Measurements from ENCODE around the gene MATN1.

MATN1 gene

DNA sequence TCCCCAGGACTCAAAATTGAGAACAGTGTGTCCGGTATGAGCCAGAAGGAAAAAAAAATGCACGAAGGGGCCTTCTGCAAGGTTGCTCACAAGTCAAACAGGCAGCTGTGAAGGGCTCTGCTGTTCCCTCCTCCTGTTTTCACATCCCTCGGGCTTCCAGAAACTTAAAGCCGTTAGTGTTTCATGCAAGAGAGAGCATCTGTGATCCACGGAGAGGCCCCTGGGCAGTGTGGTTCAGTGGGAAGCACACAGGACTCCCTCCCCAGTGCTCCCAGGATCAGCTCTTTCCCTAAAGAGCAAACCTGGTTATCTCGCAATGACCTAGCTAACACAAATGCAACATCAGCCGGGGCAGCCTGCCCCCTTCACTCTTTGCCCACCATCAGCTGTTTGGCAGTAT is 2.9 kb upstream of the MATN1 start:
- no peak overlapping the region for H3K14ac ChIP-seq (ENCODE audit: low read length)
- no peak overlapping the region for H3K18ac ChIP-seq (ENCODE audit: low read length)
- no peak overlapping the region for H3K27ac ChIP-seq (ENCODE audit: low read depth, low read length)
- no peak overlapping the region for H4K12ac ChIP-seq (ENCODE audit: low read depth, low read length)
- H2BK12ac ChIP-seq (ENCODE audit: low read length): no peak overlapping the region
- H3K9me3 ChIP-seq (ENCODE audit: insufficient read depth, low read depth, low read length): no peaks in the 10 kb centered on the region
- H3K4me2 ChIP-seq (ENCODE audit: low read length): no peak overlapping the region
- H3K23ac ChIP-seq (ENCODE audit: low read length): no peak overlapping the region
- WGBS (ENCODE audit: extremely low coverage, insufficient coverage, insufficient read length): no CpG with 5 or more reads among the region's 7 CpGs
- no peak overlapping the region for H3K9ac ChIP-seq (ENCODE audit: low read length)
- no peak overlapping the region for H2BK120ac ChIP-seq (ENCODE audit: insufficient read depth, low read length, poor library complexity)
- H3K4me3 ChIP-seq (ENCODE audit: low read depth, low read length): no peak overlapping the region
- no peak overlapping the region for H3K4ac ChIP-seq (ENCODE audit: low read depth, low read length)
- H3K4me1 ChIP-seq (ENCODE audit: control insufficient read depth in 1 of 2, insufficient read depth in 2 of 2, low read length in 2 of 2): peaks cover 4 to 5% of the 10 kb centered on the region in 2 experiments
- H4K91ac ChIP-seq (ENCODE audit: low read depth, low read length): no peak overlapping the region
- H3K27me3 ChIP-seq (ENCODE audit: insufficient read depth, low read length): no peaks in the 10 kb centered on the region
- DNase-seq: no peak
- H2BK5ac ChIP-seq (ENCODE audit: low read depth, low read length, poor library complexity): no peak overlapping the region
- H2AK5ac ChIP-seq (ENCODE audit: low read length): no peak overlapping the region
- H3K79me2 ChIP-seq (ENCODE audit: control insufficient read depth, insufficient read depth, low read length, poor library complexity): no peaks in the 10 kb centered on the region
- no peaks in the 10 kb centered on the region for H3K36me3 ChIP-seq (ENCODE audit: control insufficient read depth in 1 of 2, insufficient read depth in 2 of 2, low read length in 2 of 2)
- no peak overlapping the region for H4K8ac ChIP-seq (ENCODE audit: low read depth, low read length)
- H3K79me1 ChIP-seq (ENCODE audit: low read length): no peaks in the 10 kb centered on the region
- H2AFZ ChIP-seq (ENCODE audit: insufficient read depth, low read length, poor library complexity): no peak overlapping the region

GRCh38 chr1:30725450-30726095 is 2.2 kb upstream of the MATN1 start:
- H3K9ac ChIP-seq (ENCODE audit: low read length): no peak overlapping the region
- no peak overlapping the region for H3K27ac ChIP-seq (ENCODE audit: low read depth, low read length)
- no peak overlapping the region for H3K23ac ChIP-seq (ENCODE audit: low read length)
- WGBS (ENCODE audit: extremely low coverage, insufficient coverage, insufficient read length): no CpG with 5 or more reads among the region's 17 CpGs
- no peaks in the 10 kb centered on the region for H3K27me3 ChIP-seq (ENCODE audit: insufficient read depth, low read length)
- H2BK120ac ChIP-seq (ENCODE audit: insufficient read depth, low read length, poor library complexity): no peak overlapping the region
- no peak overlapping the region for H2BK5ac ChIP-seq (ENCODE audit: low read depth, low read length, poor library complexity)
- H2AFZ ChIP-seq (ENCODE audit: insufficient read depth, low read length, poor library complexity): no peak overlapping the region
- no peak overlapping the region for H4K8ac ChIP-seq (ENCODE audit: low read depth, low read length)
- H4K12ac ChIP-seq (ENCODE audit: low read depth, low read length): no peak overlapping the region
- no peak overlapping the region for H3K4ac ChIP-seq (ENCODE audit: low read depth, low read length)
- no peak overlapping the region for H3K14ac ChIP-seq (ENCODE audit: low read length)
- H3K18ac ChIP-seq (ENCODE audit: low read length): no peak overlapping the region
- H3K4me1 ChIP-seq (ENCODE audit: control insufficient read depth in 1 of 2, insufficient read depth in 2 of 2, low read length in 2 of 2): peaks cover 4 to 5% of the 10 kb centered on the region in 2 experiments
- H2AK5ac ChIP-seq (ENCODE audit: low read length): no peak overlapping the region
- H3K9me3 ChIP-seq (ENCODE audit: insufficient read depth, low read depth, low read length): no peaks in the 10 kb centered on the region
- no peak overlapping the region for H2BK12ac ChIP-seq (ENCODE audit: low read length)
- no peaks in the 10 kb centered on the region for H3K79me2 ChIP-seq (ENCODE audit: control insufficient read depth, insufficient read depth, low read length, poor library complexity)
- H3K4me2 ChIP-seq (ENCODE audit: low read length): no peak overlapping the region
- no peaks in the 10 kb centered on the region for H3K36me3 ChIP-seq (ENCODE audit: control insufficient read depth in 1 of 2, insufficient read depth in 2 of 2, low read length in 2 of 2)
- no peak for DNase-seq
- no peak overlapping the region for H3K4me3 ChIP-seq (ENCODE audit: low read depth, low read length)
- H3K79me1 ChIP-seq (ENCODE audit: low read length): no peaks in the 10 kb centered on the region
- H4K91ac ChIP-seq (ENCODE audit: low read depth, low read length): no peak overlapping the region

DNA sequence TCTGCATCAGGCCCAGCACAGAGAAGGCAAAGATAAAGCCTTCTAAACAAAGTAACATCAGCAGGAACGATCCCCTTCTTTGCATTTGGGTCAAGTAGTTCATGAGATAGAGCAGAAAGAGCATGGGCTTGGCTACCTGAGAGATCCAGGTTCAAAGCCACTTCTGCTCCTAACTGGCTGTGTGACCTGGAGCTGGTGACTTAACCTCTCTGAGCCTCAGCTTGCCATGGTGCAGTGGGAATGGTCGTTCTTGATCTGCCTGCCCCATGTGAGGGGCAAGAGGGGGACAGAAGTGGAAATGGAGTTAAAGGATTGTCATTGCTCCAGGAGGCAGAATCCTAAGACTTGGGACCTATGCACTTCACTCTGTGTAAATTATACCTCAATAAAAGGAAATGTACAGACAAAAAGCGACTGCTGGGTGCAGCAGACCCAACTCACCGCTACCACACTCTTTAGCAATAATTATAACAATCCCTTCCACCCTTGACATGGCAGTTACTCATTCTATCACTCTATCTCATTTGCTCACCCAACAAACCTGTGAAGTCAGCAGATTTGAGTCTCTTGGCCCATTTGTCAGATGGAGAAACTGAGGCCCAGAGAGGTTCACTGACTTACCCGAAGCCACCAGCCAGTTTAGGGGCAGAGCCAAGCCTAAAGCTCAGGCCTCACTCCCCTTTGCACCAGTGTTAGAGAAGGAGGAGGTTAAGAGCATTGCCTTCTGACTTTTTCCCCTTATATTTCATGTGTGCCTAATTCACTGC is 1.5 kb upstream of the MATN1 start:
- Histone ChIP-seq H2BK120ac (ENCODE audit: insufficient read depth, low read length, poor library complexity) (no peak overlapping the region), H2BK12ac (ENCODE audit: low read length) (no peak overlapping the region), H4K91ac (ENCODE audit: low read depth, low read length) (no peak overlapping the region), H4K8ac (ENCODE audit: low read depth, low read length) (no peak overlapping the region), H3K14ac (ENCODE audit: low read length) (no peak overlapping the region), H3K4ac (ENCODE audit: low read depth, low read length) (no peak overlapping the region), H2AK5ac (ENCODE audit: low read length) (no peak overlapping the region), H3K4me1 (ENCODE audit: control insufficient read depth in 1 of 2, insufficient read depth in 2 of 2, low read length in 2 of 2) (peaks cover 4 to 5% of the 10 kb centered on the region in 2 experiments), H3K9ac (ENCODE audit: low read length) (no peak overlapping the region), H2AFZ (ENCODE audit: insufficient read depth, low read length, poor library complexity) (no peak overlapping the region), H3K79me2 (ENCODE audit: control insufficient read depth, insufficient read depth, low read length, poor library complexity) (no peaks in the 10 kb centered on the region), H2BK5ac (ENCODE audit: low read depth, low read length, poor library complexity) (no peak overlapping the region), H3K36me3 (ENCODE audit: control insufficient read depth in 1 of 2, insufficient read depth in 2 of 2, low read length in 2 of 2) (no peaks in the 10 kb centered on the region), H3K9me3 (ENCODE audit: insufficient read depth, low read depth, low read length) (no peaks in the 10 kb centered on the region), H4K12ac (ENCODE audit: low read depth, low read length) (no peak overlapping the region), H3K4me2 (ENCODE audit: low read length) (no peak overlapping the region), H3K79me1 (ENCODE audit: low read length) (no peaks in the 10 kb centered on the region), H3K18ac (ENCODE audit: low read length) (no peak overlapping the region), H3K27me3 (ENCODE audit: insufficient read depth, low read length) (no peaks in the 10 kb centered on the region), H3K23ac (ENCODE audit: low read length) (no peak overlapping the region), H3K4me3 (ENCODE audit: low read depth, low read length) (no peak overlapping the region), H3K27ac (ENCODE audit: low read depth, low read length) (no peak overlapping the region)
- WGBS (ENCODE audit: extremely low coverage, insufficient coverage, insufficient read length): no CpG with 5 or more reads among the region's 5 CpGs
- DNase-seq: no peak

- no peak overlapping the region for H2BK5ac ChIP-seq (ENCODE audit: low read depth, low read length, poor library complexity)
- no peak overlapping the region for H3K14ac ChIP-seq (ENCODE audit: low read length)
- H4K12ac ChIP-seq (ENCODE audit: low read depth, low read length): no peak overlapping the region
- no peaks in the 10 kb centered on the region for H3K9me3 ChIP-seq (ENCODE audit: insufficient read depth, low read depth, low read length)
- no peak for DNase-seq
- no peak overlapping the region for H3K4ac ChIP-seq (ENCODE audit: low read depth, low read length)
- no peak overlapping the region for H2AFZ ChIP-seq (ENCODE audit: insufficient read depth, low read length, poor library complexity)
- H3K27ac ChIP-seq (ENCODE audit: low read depth, low read length): no peak overlapping the region
- H4K91ac ChIP-seq (ENCODE audit: low read depth, low read length): no peak overlapping the region
- H3K23ac ChIP-seq (ENCODE audit: low read length): no peak overlapping the region
- no CpG with 5 or more reads among the region's 2 CpGs for WGBS (ENCODE audit: extremely low coverage, insufficient coverage, insufficient read length)
- H3K9ac ChIP-seq (ENCODE audit: low read length): no peak overlapping the region
- no peak overlapping the region for H3K4me3 ChIP-seq (ENCODE audit: low read depth, low read length)
- H3K4me1 ChIP-seq (ENCODE audit: control insufficient read depth in 1 of 2, insufficient read depth in 2 of 2, low read length in 2 of 2): peaks cover 4 to 5% of the 10 kb centered on the region in 2 experiments
- no peak overlapping the region for H2BK12ac ChIP-seq (ENCODE audit: low read length)
- H3K79me1 ChIP-seq (ENCODE audit: low read length): no peaks in the 10 kb centered on the region
- H3K27me3 ChIP-seq (ENCODE audit: insufficient read depth, low read length): no peaks in the 10 kb centered on the region
- H2BK120ac ChIP-seq (ENCODE audit: insufficient read depth, low read length, poor library complexity): no peak overlapping the region
- H3K4me2 ChIP-seq (ENCODE audit: low read length): no peak overlapping the region
- no peak overlapping the region for H2AK5ac ChIP-seq (ENCODE audit: low read length)
- no peaks in the 10 kb centered on the region for H3K36me3 ChIP-seq (ENCODE audit: control insufficient read depth in 1 of 2, insufficient read depth in 2 of 2, low read length in 2 of 2)
- H4K8ac ChIP-seq (ENCODE audit: low read depth, low read length): no peak overlapping the region
- H3K18ac ChIP-seq (ENCODE audit: low read length): no peak overlapping the region
- no peaks in the 10 kb centered on the region for H3K79me2 ChIP-seq (ENCODE audit: control insufficient read depth, insufficient read depth, low read length, poor library complexity)
Observed at GRCh38 chr1:30724175-30724574, 790 bp upstream of the MATN1 start.

Data from trophoblast cell (in vitro differentiated cells and primary cell).